ENCODE measurements around the gene SOX18. TPM values are rescaled to one million over a fixed set of nuclear protein-coding genes. Genes with fewer than 3 reads are reported as not detected.

The SOX18 gene
- total and polyA plus RNA-seq, 2 of the 4 experiments (the other 2 are of a cell fraction), result not detected

GRCh38 chr20:64063389-64064144, 14.1 kb upstream of the SOX18 start:
- peak overlapping the region; percentile 90 for H3K4ac ChIP-seq (ENCODE audit: low read depth, low read length)
- H3K9ac ChIP-seq (ENCODE audit: low read depth, low read length), result peak overlapping the region; percentile 92
- H2AK5ac ChIP-seq (ENCODE audit: low read depth, low read length), result peak overlapping the region; percentile 85
- WGBS, 2 experiments (ENCODE audit: extremely low coverage in 2 of 2, insufficient read length in 1 of 2), result 0% methylated on average over 15 of the region's 51 CpGs; no CpG with 5 or more reads in 1 of the 2 experiments
- no peaks in the 10 kb centered on the region for H3K9me3 ChIP-seq (ENCODE audit: control insufficient read depth, insufficient read depth, low read length)
- in situ Hi-C loops (cut with MboI; ENCODE audit: low sequenced_read_pairs), result no loop called here
- H2BK5ac ChIP-seq (ENCODE audit: low read depth, low read length, poor library complexity, severe bottlenecking), result peak overlapping the region; percentile 62
- peaks cover 15% of the 10 kb centered on the region for H4K20me1 ChIP-seq (ENCODE audit: insufficient read depth, low read length)
- intact Hi-C loops (cut with micrococcal nuclease), result no loop called here
- H4K91ac ChIP-seq (ENCODE audit: insufficient read depth, low read depth, low read length), result peak overlapping the region; percentile 68
- H3K9me1 ChIP-seq (ENCODE audit: insufficient read depth, low read length), result peaks cover 19% of the 10 kb centered on the region
- H3K36me3 ChIP-seq (ENCODE audit: control insufficient read depth, insufficient read depth, low read length), result no peaks in the 10 kb centered on the region
- H3K4me3 ChIP-seq (ENCODE audit: insufficient read depth, low read depth, low read length), result peak overlapping the region; percentile 87
- peak overlapping the region; percentile 97 for H2AFZ ChIP-seq (replicated peaks; ENCODE audit: low read length, poor library complexity)
- DNase-seq (no peak), ATAC-seq (ENCODE audit: low read depth) (peak; percentile 6)
- peak overlapping the region; percentile 40; the same call in 1 of the 2 replicates for H3K56ac ChIP-seq (ENCODE audit: extremely low read depth, insufficient read depth, low read length)
- TF ChIP-seq POLR2A (IDR thresholded peaks at IDR 0.05; ENCODE audit: low read depth, low read length) (no peak), RAD21 (IDR thresholded peaks at IDR 0.05; ENCODE audit: low read length) (no peak), SMC3 (IDR thresholded peaks at IDR 0.05; ENCODE audit: low read depth, low read length) (no peak), BHLHE40 (IDR thresholded peaks at IDR 0.05; ENCODE audit: low read depth, low read length) (no peak), ELK1 (IDR thresholded peaks at IDR 0.05; ENCODE audit: borderline replicate concordance, low read depth, low read length) (no peak), MAZ (IDR thresholded peaks at IDR 0.05; ENCODE audit: borderline replicate concordance, low read depth, low read length) (no peak), RCOR1 (IDR thresholded peaks at IDR 0.05; ENCODE audit: insufficient replicate concordance, low read length) (no peak), RFX5 (IDR thresholded peaks at IDR 0.05; ENCODE audit: low read depth, low read length) (no peak), MAFK (IDR thresholded peaks at IDR 0.05; ENCODE audit: low read depth, low read length) (no peak), FOS (IDR thresholded peaks at IDR 0.05; ENCODE audit: low read depth, low read length) (no peak), CTCF (conservative IDR thresholded peaks at IDR 0.05; ENCODE audit: low read depth, low read length) (no peak), CEBPB (IDR thresholded peaks at IDR 0.05; ENCODE audit: low read depth, low read length) (no peak), NFE2L2 (IDR thresholded peaks at IDR 0.05; ENCODE audit: low read depth, low read length) (no peak), CHD1 (IDR thresholded peaks at IDR 0.05; ENCODE audit: low read depth, low read length) (no peak)
- POLR2A ChIA-PET (ENCODE audit: unreplicated experiment), result interaction anchor here (0.6 kb wide), 2 partner anchors 9 to 10 kb away, joined by 3 read pairs; no protein-coding TSS in a partner anchor
- H2AK9ac ChIP-seq (replicated peaks; ENCODE audit: low read depth, low read length, poor library complexity), result peak overlapping the region; percentile 99
- H3K79me1 ChIP-seq (ENCODE audit: low read depth in 1 of 2, low read length in 2 of 2), result peaks cover 10 to 38% of the 10 kb centered on the region in 2 experiments; a peak in 3 of 4 replicates
- peak overlapping the region; percentile 66 for H3K27ac ChIP-seq (ENCODE audit: insufficient read depth, low read length)
- H4K8ac ChIP-seq (ENCODE audit: low read depth in 2 of 2, low read length in 2 of 2), result peak overlapping the region; percentile 80 to 82; a peak in 3 of 4 replicates
- H2BK20ac ChIP-seq (ENCODE audit: low read depth, low read length), result 0 out of 2 replicates have a peak overlapping the region, but pooled peaks have one; percentile 35
- peaks cover 27% of the 10 kb centered on the region for H3K4me1 ChIP-seq (ENCODE audit: control insufficient read depth, insufficient read depth, low read length)
- H3K27me3 ChIP-seq (ENCODE audit: control insufficient read depth, insufficient read depth, low read length), result no peaks in the 10 kb centered on the region
- no peak overlapping the region; the same call in 1 of the 2 replicates for H2BK120ac ChIP-seq (ENCODE audit: low read depth, low read length)
- peak overlapping the region; percentile 58; the same call in 1 of the 3 replicates for H2BK15ac ChIP-seq (ENCODE audit: low read depth, low read length)
- CTCF ChIA-PET, result interaction anchor here (1.5 kb wide), 1 partner anchor 83 kb away, joined by 3 read pairs; the partner anchor contains the start of gene PRPF6
- no TSS peak for BruUV-seq (replicated peaks)
- H3K18ac ChIP-seq (ENCODE audit: low read depth, low read length), result no peak overlapping the region
- H4K5ac ChIP-seq (ENCODE audit: low read depth, low read length), result no peak overlapping the region
- H3K4me2 ChIP-seq (ENCODE audit: low read depth, low read length), result peak overlapping the region; percentile 88
- dilution Hi-C loops (cut with HindIII; ENCODE audit: low sequenced_read_pairs, unreplicated experiment), result no loop called here
- H3K14ac ChIP-seq (replicated peaks; ENCODE audit: low read depth, low read length), result peak overlapping the region; percentile 45
- peak overlapping the region; percentile 82; the same call in 1 of the 2 replicates for H3K23ac ChIP-seq (ENCODE audit: low read depth, low read length)
